Bronchial epithelial cell (primary cell): ENCODE measurements around the gene PPY. TPM values are rescaled to one million over a fixed set of nuclear protein-coding genes. Genes with fewer than 3 reads are reported as not detected.
A peak's percentile ranks its signal among the peaks of the same experiment; 100 is the strongest.
"Not testable (repeated sequence)": the region's sequence is repeated elsewhere in the genome, so short reads cannot be mapped to it uniquely, and the experiment has no call there.

Source experiments
- DNase-seq: peaks from one replicate; pipeline ENCODE4 v3.0.0-alpha.2; 2010; ENCODE audit warnings: low read depth
- FAIRE-seq: peaks from 2 replicates; lab custom pipeline; 2011; peaks lifted over from hg19 to GRCh38; lab: Jason Lieb, UNC
- H3K27me3 ChIP-seq: 2 replicates; pipeline ENCODE4 v1.5.1; 2011; ENCODE audit warnings: low read length; ENCODE audit not compliant: control insufficient read depth, insufficient read depth
- H3K36me3 ChIP-seq: 2 replicates; pipeline ENCODE4 v1.5.1; 2011; ENCODE audit warnings: low read length; ENCODE audit not compliant: control insufficient read depth, insufficient read depth
- H3K4me3 ChIP-seq: 2 replicates; pipeline ENCODE4 v1.5.1; 2011; ENCODE audit warnings: mild to moderate bottlenecking, low read depth, low read length, control low read depth
- total RNA-seq: library from RNA; depleted of rRNA; stranded (reverse); fragments of >200 nt; gene quantifications from 2 replicates; pipeline ENCODE4 v1.2.1, GENCODE V29; 2014
- TF ChIP-seq, protein P1 (sequence below): IDR thresholded peaks from 2 replicates; pipeline ENCODE4 v1.5.1; 2011; ENCODE audit warnings: mild to moderate bottlenecking, moderate library complexity, low read length, control low read depth, inconsistent platforms; ENCODE audit not compliant: insufficient read depth, severe bottlenecking

Gene PPY
- total RNA-seq, 1 donor from 2014 or later, result not detected

DNA sequence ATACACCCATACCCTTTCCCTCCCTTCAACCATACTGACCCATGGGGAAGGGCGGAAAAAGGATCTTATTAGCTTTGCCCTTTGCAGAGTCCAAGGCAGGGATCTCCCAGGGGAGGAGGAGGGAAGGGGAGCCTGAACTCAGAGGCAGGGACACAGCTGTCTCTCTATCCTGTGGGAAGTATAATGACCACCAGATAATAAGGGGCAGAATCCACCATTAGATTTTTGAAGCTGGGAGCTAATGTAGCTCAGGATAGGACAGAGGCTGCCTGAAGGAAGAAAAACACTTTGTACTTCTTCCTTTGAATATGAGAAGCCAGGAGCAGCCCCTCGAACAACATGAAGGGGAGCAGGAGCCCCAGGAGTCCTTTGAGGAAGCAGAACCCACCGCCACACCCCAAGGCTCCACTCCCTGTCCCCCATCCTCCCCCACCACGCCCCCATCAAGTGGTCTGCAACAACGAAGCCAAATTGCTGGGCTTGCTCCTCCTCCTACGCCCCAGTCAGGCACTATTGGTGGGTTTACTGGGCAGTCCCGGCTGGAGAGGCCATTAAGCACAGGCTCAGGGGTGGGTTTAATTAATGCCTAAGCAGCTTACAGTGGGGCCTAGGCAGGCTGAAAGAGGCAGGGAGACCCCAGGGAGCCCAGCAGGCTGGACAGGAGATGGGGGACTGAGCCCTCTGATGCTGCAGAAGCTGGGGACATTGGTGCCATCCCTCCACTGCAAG, 40.3 kb downstream of the PPY start:
- FAIRE-seq (no peak), DNase-seq (no peak)
- TF ChIP-seq, protein P1, sequence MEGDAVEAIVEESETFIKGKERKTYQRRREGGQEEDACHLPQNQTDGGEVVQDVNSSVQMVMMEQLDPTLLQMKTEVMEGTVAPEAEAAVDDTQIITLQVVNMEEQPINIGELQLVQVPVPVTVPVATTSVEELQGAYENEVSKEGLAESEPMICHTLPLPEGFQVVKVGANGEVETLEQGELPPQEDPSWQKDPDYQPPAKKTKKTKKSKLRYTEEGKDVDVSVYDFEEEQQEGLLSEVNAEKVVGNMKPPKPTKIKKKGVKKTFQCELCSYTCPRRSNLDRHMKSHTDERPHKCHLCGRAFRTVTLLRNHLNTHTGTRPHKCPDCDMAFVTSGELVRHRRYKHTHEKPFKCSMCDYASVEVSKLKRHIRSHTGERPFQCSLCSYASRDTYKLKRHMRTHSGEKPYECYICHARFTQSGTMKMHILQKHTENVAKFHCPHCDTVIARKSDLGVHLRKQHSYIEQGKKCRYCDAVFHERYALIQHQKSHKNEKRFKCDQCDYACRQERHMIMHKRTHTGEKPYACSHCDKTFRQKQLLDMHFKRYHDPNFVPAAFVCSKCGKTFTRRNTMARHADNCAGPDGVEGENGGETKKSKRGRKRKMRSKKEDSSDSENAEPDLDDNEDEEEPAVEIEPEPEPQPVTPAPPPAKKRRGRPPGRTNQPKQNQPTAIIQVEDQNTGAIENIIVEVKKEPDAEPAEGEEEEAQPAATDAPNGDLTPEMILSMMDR, result no peak
- peaks cover 14% of the 10 kb centered on the region for H3K27me3 ChIP-seq
- no peaks in the 10 kb centered on the region for H3K36me3 ChIP-seq
- H3K4me3 ChIP-seq, result no peak overlapping the region

DNA sequence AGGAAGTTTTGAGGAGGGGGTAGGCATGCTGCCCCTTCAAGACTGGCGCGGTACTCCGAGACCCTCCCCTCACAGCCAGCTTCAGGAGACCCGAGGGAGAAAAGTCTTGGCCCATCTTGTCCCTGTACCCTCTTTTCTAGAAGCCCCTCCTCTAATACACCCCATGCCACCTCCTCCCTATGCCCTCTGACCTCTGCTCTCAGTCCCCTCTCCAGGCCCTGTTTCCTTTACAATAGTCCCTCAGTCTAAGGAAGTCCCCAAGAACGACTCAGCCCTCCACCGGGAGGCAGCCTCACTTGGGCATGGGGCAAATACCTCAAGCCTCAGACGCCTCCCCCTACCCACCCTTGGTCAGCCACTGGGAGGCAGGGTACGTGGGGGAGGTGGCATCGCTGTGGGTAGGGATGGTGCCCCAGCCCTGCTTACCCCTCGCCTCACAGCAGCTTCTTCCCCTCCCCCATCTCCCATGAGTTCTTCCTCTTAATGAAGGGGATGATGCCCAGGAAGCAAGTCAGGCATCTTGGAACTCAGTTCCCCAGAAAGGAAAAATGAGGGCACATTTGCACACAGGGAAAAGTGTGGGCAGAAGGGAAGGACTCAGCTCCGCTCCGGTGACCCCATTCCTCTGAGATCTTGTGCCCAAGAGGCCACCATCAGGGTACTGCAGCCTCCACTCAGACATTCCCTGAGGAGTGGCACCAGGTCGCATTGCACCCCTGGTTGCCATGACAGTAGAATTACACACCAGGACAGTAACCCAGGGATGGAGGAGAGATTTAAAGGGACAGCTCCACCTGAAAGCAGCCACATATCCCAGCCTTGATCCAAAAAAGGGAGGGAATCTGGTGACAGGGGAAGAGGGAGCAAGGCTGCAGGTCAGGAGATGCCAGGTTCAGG, 41.2 kb downstream of the PPY start:
- Histone ChIP-seq H3K27me3 (peaks cover 15% of the 10 kb centered on the region), H3K36me3 (no peaks in the 10 kb centered on the region), H3K4me3 (no peak overlapping the region)
- no peak for FAIRE-seq
- TF ChIP-seq, protein P1, result no peak
- DNase-seq, result no peak

DNA sequence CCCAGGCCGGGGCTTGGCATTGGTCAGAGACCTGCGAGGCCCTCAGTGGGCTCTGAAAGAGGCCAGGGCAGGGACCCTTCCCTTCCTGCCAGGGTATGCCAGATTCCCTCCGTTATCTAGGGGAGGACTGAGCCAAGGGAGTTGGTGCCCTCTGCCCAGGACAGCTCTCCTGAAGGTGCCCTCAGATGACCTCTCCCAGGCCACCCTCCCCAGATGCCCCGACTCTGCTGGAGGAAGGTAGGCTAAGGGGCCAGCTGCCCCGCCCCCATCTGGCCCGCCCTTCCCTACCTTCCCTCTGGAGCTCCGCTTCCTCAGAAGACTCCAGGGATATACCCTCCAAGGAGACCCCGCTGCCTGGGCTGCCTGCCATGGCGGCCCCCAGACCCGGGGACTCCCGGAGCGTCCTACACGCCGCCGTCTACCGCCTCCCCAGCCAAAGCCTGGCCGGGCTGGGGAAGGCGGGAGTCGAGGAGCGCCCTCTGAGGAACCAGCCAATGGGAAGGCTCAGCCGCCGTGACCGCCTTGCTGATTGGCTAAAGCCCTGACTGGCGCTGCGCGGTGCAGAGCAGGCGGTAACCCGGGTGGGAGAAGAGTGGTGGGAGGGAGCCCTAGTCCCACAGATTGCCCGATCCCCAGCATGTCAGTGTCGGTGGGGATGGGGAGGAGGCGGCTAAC, 42.0 kb downstream of the PPY start:
- DNase-seq, result peak; percentile 63
- H3K36me3 ChIP-seq, result no peaks in the 10 kb centered on the region
- no peak for FAIRE-seq
- TF ChIP-seq, protein P1, result no peak
- H3K27me3 ChIP-seq, result peaks cover 12% of the 10 kb centered on the region
- peak overlapping the region; percentile 20 for H3K4me3 ChIP-seq

DNA sequence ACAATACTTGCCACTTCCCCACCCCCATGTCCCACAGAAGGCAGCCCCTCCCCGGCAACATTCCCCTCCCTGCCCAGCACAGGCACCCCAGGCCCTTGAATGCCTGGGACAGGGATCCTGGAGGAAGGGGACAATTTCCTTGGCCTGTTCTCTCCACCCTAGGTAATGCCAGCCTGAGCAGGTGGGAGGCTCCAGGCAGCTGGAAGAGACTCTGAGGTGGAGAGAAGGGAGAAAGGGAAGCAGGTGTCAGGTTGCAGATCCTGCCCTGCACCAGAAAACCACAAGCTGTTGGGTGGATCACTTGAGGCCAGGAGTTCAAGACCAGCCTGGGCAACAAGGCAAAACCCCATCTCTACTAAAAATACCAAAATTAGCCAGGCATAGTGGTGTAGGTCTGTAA, 43.8 kb downstream of the PPY start:
- Histone ChIP-seq H3K4me3 (no peak overlapping the region), H3K36me3 (no peaks in the 10 kb centered on the region), H3K27me3 (peaks cover 11% of the 10 kb centered on the region)
- DNase-seq, result no peak
- TF ChIP-seq, protein P1, result no peak
- FAIRE-seq, result no peak

DNA sequence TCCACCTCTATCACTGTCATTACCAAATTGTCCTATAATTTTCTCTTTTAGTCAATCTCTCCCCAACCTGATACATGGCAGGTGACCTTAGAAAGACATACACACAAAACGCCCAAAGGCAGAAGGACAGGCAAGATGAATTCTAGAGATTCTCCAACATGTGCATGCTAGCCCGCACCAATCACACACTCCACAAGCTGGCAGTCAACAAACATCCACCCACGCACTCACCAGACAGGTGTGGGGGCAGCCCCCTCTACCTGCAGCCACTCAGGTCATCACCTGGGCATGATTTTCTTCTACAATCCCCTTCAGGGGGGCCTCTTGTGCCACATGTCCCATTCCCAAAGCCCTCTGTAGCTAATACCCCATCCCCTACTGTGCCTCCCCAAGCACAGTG, 44.4 kb downstream of the PPY start:
- Histone ChIP-seq H3K4me3 (no peak overlapping the region), H3K36me3 (no peaks in the 10 kb centered on the region), H3K27me3 (peaks cover 11% of the 10 kb centered on the region)
- FAIRE-seq, result peak; percentile 70
- TF ChIP-seq, protein P1, result peak; percentile 6
- peak; percentile 77 for DNase-seq

DNA sequence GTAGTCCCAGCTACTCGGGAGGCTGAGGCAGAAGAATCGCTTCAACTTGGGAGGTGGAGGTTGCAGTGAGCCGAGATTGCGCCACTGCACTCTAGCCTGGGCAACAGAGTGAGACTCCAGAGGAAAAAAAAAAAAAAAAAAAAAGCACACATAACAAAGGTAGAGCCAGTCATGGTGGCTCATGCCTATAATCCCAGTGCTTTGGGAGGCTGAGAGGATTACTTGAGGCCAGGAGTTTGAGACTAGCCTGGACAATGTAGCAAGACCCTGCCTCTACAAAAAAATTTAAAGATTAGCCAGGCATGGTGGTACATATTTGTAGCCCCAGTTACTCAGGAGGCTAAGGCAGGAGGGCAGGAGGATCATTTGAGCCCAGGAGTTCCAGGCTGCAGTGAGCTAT, 47.8 kb downstream of the PPY start:
- not testable (repeated sequence) for H3K27me3 ChIP-seq, H3K36me3 ChIP-seq, DNase-seq, H3K4me3 ChIP-seq, FAIRE-seq
